Ectodermal cell (in vitro differentiated cells): ENCODE data around the gene RIPK1.

ENCODE experiments used
- H3K27ac ChIP-seq: 2 replicates; pipeline ENCODE4 v1.7.0; 2013; ENCODE audit warnings: mild to moderate bottlenecking, low read depth, low read length; ENCODE audit not compliant: insufficient read depth, poor library complexity, severe bottlenecking
- H3K27me3 ChIP-seq: 2 replicates; pipeline ENCODE4 v1.7.0; 2013; ENCODE audit warnings: mild to moderate bottlenecking, low read length; ENCODE audit not compliant: insufficient read depth, control insufficient read depth, poor library complexity, severe bottlenecking
- H3K36me3 ChIP-seq: one replicate; pipeline ENCODE4 v1.7.0; 2013; ENCODE audit warnings: low read length; ENCODE audit not compliant: control insufficient read depth, insufficient read depth
- H3K4me1 ChIP-seq: one replicate; pipeline ENCODE4 v1.7.0; 2013; ENCODE audit warnings: low read length; ENCODE audit not compliant: control insufficient read depth, insufficient read depth
- H3K4me3 ChIP-seq: 2 replicates; pipeline ENCODE4 v1.7.0; 2013; ENCODE audit warnings: low read depth, low read length, control low read depth; ENCODE audit not compliant: insufficient read depth
- H3K9me3 ChIP-seq: 2 replicates; pipeline ENCODE4 v1.7.0; 2013; ENCODE audit warnings: mild to moderate bottlenecking, low read length, moderate library complexity; ENCODE audit not compliant: control insufficient read depth
- WGBS, 2 experiments: methylation state at CpG; one replicate each; pipeline ENCODE4 v1.1.7; 2013; ENCODE audit warnings: missing lambda C conversion rate in 2 of 2; 5-methylcytosine and 5-hydroxymethylcytosine counted together

RIPK1 gene

DNA sequence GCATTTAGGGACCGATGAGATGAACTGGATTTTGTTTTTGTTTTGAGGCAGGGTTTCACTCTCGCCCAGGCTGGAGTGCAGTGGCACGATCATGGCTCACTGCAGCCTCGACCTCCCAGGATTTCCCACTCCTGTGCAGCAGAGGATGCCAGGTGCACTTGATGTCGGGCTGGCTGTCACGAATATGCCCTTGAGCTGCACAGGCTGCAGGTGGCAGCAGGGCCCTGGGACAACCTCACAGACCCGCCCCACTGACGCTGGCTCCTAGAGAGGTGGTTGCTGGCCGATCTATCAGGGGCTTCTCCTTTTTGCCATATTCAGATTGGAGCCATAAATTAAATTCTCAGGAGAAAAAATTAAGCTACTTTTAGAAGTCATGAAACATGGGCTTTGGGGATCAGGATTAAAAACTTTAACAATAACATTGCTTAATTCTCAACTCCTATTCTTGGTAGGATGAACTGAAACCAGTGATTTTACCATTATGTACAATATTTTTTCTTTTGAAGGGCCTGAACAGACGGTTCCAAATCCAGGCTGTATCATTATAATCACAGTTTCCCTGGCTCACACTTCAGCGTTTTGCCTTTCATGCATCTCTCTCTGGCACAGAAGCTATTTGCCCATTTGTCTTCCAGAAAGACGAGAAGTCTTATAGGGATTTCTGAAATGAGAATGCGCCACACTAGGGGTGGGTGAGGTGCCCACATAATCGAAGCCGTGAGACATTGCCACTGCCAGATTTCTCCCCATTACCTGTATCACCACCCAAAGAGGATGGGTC is 36.2 kb upstream of the RIPK1 start:
- no peaks in the 10 kb centered on the region for H3K9me3 ChIP-seq
- no peak overlapping the region for H3K27ac ChIP-seq
- peaks cover 3% of the 10 kb centered on the region for H3K4me1 ChIP-seq
- no peak overlapping the region for H3K4me3 ChIP-seq
- WGBS, 2 experiments: 75 to 77% methylated on average over 15 of the region's 15 CpGs
- H3K36me3 ChIP-seq: no peaks in the 10 kb centered on the region
- no peaks in the 10 kb centered on the region for H3K27me3 ChIP-seq

- H3K9me3 ChIP-seq: no peaks in the 10 kb centered on the region
Measured at GRCh38 chr6:3032986-3033385, 35.3 kb upstream of the RIPK1 start.

GRCh38 chr6:3033652-3034051 is 34.6 kb upstream of the RIPK1 start:
- WGBS, 2 experiments: 98 to 100% methylated on average over 5 of the region's 5 CpGs
- Histone ChIP-seq H3K36me3 (no peaks in the 10 kb centered on the region), H3K27ac (no peak overlapping the region), H3K4me1 (no peaks in the 10 kb centered on the region), H3K9me3 (no peaks in the 10 kb centered on the region), H3K4me3 (no peak overlapping the region), H3K27me3 (no peaks in the 10 kb centered on the region)

More at GRCh38 chr6:3032986-3033385, 35.3 kb upstream of the RIPK1 start:
- no peaks in the 10 kb centered on the region for H3K27me3 ChIP-seq
- no peak overlapping the region for H3K4me3 ChIP-seq
- no peaks in the 10 kb centered on the region for H3K36me3 ChIP-seq
- H3K27ac ChIP-seq: no peak overlapping the region
- H3K4me1 ChIP-seq: no peaks in the 10 kb centered on the region
- 97 to 100% methylated on average over 2 to 3 of the region's 3 CpGs for WGBS, 2 experiments

DNA sequence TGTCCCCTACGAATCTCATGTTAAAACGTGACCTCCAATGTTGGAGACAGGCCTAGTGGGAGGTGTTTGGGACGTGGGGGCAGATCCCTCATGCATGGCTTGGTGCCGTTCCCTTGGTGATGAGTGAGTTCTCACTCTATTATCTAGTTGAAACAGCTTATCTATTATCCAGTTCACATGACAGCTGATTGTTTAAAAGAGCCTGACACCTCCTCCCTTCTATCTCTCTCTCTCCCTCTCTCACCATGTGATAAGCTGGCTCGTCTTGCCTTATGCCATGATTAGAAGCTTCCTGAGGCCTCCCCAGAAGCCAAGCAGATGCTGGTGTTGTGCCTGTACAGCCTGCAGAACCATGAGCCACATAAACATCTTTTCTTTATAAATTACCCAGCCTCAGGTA is 32.9 kb upstream of the RIPK1 start:
- Histone ChIP-seq H3K27ac (no peak overlapping the region), H3K27me3 (no peaks in the 10 kb centered on the region), H3K4me1 (no peaks in the 10 kb centered on the region), H3K9me3 (no peaks in the 10 kb centered on the region), H3K4me3 (no peak overlapping the region), H3K36me3 (no peaks in the 10 kb centered on the region)
- WGBS, 2 experiments: 75 to 76% methylated on average over 5 of the region's 5 CpGs

GRCh38 chr6:3036861-3037637 is 31.2 kb upstream of the RIPK1 start:
- no peak overlapping the region for H3K27ac ChIP-seq
- 87 to 88% methylated on average over 19 of the region's 19 CpGs for WGBS, 2 experiments
- H3K4me3 ChIP-seq: no peak overlapping the region
- H3K36me3 ChIP-seq: no peaks in the 10 kb centered on the region
- H3K27me3 ChIP-seq: no peaks in the 10 kb centered on the region
- no peaks in the 10 kb centered on the region for H3K9me3 ChIP-seq
- H3K4me1 ChIP-seq: peaks cover 7% of the 10 kb centered on the region

- 96% methylated on average over 6 of the region's 7 CpGs for WGBS, 2 experiments
- H3K9me3 ChIP-seq: no peaks in the 10 kb centered on the region
- H3K36me3 ChIP-seq: no peaks in the 10 kb centered on the region
- H3K27ac ChIP-seq: no peak overlapping the region
- H3K4me1 ChIP-seq: peaks cover 7% of the 10 kb centered on the region
- no peak overlapping the region for H3K4me3 ChIP-seq
- no peaks in the 10 kb centered on the region for H3K27me3 ChIP-seq
Measured at GRCh38 chr6:3037638-3038365, 30.5 kb upstream of the RIPK1 start.

GRCh38 chr6:3039384-3039783 is 28.9 kb upstream of the RIPK1 start:
- Histone ChIP-seq H3K36me3 (no peaks in the 10 kb centered on the region), H3K4me3 (no peak overlapping the region), H3K9me3 (no peaks in the 10 kb centered on the region), H3K27ac (no peak overlapping the region), H3K4me1 (peaks cover 7% of the 10 kb centered on the region), H3K27me3 (no peaks in the 10 kb centered on the region)
- 88 to 93% methylated on average over 3 of the region's 3 CpGs for WGBS, 2 experiments

DNA sequence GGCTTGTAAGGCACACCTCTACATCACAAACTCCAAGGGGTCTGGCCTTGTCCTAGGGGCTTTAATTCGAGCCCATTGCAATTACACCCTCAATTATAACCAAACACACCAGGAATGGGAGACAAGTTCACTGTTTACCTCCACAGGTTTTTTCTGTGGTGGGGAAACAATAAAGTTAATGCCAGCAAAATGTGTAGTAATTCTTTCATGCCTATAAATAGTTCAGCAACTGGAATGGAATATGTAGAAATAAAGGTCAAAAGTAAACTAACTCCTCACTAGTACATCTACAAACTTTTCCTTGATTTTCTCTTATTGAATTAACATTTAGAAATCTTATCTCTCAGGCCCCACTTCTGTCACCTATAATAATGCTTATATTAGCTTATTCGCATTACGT is 27.1 kb upstream of the RIPK1 start:
- Histone ChIP-seq H3K9me3 (no peaks in the 10 kb centered on the region), H3K27ac (no peak overlapping the region), H3K4me3 (no peak overlapping the region), H3K36me3 (no peaks in the 10 kb centered on the region), H3K27me3 (no peaks in the 10 kb centered on the region), H3K4me1 (peaks cover 7% of the 10 kb centered on the region)
- WGBS, 2 experiments: 94% methylated on average over 3 of the region's 3 CpGs

- Histone ChIP-seq H3K27me3 (no peaks in the 10 kb centered on the region), H3K36me3 (no peaks in the 10 kb centered on the region), H3K4me1 (peaks cover 7% of the 10 kb centered on the region), H3K4me3 (no peak overlapping the region), H3K9me3 (no peaks in the 10 kb centered on the region), H3K27ac (peak overlapping the region; percentile 61)
- WGBS, 2 experiments: 12 to 28% methylated on average over 2 of the region's 2 CpGs
Measured at GRCh38 chr6:3041606-3042005, 26.7 kb upstream of the RIPK1 start.

- Histone ChIP-seq H3K27ac (no peak overlapping the region), H3K4me3 (no peak overlapping the region), H3K4me1 (peaks cover 7% of the 10 kb centered on the region), H3K36me3 (no peaks in the 10 kb centered on the region), H3K9me3 (no peaks in the 10 kb centered on the region), H3K27me3 (no peaks in the 10 kb centered on the region)
- WGBS, 2 experiments: 96% methylated on average over 5 of the region's 5 CpGs
Measured at GRCh38 chr6:3045369-3045768, 22.9 kb upstream of the RIPK1 start.
